GM19043 (cell line): ENCODE measurements around the gene RDH8.

Experiments used
- ATAC-seq: cut with Tn5 transposase; IDR thresholded peaks from one replicate; pipeline ENCODE4 v1.9.1; 2021; ENCODE audit warnings: low read depth; ENCODE audit not compliant: unreplicated experiment

RDH8 gene

GRCh38 chr19:10036601-10037071, 23.4 kb downstream of the RDH8 start:
- ATAC-seq, result no peak

GRCh38 chr19:10037367-10037766, 24.1 kb downstream of the RDH8 start:
- ATAC-seq, result no peak

DNA sequence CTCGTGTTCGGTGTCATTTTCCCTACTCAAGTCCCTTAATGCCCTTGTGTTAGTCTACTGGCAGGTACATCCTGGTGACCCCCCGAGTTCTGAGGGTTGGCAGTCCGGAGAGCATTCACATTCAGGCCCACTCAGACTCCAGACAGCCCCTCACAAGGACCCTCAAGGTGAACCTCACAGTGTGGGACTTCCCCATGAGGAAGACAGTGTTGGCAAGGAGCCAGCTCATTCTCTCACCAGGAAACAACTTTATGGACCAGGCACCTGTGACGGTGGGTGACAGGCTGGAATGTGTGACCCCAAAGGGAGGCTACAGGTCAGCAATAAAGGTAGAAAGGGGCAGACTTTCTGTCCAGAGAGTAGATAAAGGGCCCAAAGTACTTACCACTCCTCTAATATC, 24.5 kb downstream of the RDH8 start:
- ATAC-seq, result no peak

DNA sequence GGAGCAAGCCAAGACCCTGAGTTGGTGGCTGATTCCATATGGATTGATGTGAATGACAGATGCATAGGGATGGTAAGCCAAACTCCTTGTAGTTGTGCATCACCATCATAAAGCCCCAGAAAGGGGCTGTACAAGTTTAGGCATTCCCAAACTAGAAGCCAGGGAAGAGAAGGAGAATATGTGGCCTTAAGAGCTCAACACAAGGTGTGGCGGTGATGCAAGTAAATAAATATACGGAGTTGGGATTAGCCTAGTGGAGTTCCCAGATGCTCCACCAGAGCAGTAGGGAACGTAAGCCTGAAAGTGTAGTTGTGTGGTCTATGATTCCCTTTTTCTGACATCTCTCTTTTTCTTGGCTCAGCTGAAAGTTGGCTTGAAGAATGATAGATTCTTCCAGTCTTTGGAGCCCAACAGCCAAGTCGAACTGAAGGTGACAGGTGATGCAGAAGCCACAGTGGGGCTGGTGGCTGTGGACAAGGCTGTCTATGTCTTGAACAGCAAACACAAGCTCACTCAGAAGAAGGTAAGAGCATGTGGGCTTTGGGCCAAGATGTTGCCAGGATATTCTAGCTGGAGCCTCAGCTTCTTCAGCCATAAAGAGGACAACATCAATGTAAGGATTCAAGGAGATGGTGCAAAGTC, 30.1 kb downstream of the RDH8 start:
- ATAC-seq, result no peak

DNA sequence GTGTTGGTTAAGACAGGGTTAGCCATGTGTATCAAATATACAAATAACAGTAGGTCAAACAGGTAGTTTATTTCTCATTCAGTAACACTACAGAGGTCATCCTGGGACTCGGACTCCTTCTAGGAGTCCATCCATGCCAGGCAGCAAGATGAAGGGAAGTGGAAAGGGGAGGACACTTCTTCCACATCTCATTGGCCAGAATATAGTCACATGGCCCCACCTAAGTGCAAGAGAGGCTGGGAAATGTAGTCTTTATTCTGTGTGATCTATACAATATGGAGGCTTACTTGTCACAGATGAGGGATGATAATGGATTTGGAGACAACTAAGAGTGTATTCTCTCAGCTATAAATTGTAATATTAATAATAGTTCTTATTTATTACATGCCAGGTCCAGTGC, 31.1 kb downstream of the RDH8 start:
- no peak for ATAC-seq

- ATAC-seq, result no peak
Observed at GRCh38 chr19:10045371-10045770, 32.1 kb downstream of the RDH8 start.

DNA sequence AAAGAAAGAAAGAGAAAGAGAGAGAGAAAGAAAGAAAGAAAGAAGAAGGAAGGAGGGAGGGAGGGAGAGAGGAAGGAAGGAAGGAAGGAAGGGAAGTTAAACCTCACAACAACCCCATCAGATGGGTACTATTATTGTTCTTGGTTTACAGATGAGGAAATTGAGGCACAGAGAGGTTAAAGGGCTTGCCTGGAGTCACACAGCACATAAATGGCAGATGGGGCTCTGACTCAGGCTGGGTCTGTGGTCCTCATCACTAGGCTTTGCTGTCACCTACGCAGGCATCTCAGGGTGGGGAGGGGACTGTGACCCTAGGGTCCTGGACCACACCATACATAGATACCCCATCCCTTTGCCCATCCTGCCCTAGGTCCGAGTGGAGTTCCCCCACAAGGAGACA, 36.3 kb downstream of the RDH8 start:
- no peak for ATAC-seq

- no peak for ATAC-seq
Observed at GRCh38 chr19:10052602-10053360, 39.5 kb downstream of the RDH8 start.

DNA sequence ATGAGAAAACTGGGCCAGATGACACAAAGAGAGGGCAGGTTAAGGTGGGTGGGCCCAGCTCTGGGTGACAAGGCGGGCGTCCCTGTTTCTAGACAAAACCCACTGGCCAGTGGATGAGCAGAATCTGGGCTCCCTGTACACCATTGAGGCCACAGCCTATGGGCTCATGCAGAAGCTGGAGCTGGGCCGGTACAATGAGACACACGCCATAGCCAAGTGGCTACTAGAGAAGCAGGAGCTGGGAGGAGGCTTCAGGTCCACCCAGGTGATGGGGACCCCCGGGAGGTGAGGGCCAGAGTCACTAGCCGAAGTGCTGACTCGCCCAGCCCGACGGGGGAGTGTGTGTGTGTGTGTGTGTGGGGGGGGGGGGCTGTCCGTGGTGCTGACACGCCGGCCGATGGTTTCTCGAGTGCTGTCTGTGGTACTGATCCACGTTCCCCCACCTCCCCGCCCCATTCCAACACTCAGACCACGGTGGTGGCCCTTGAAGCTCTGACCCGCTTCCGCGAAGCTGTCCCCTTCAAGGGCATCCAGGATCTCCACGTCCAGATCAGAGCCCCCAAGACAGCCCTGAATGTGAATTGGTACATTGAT, 48.5 kb downstream of the RDH8 start:
- no peak for ATAC-seq

GRCh38 chr19:10068205-10068604, 54.9 kb downstream of the RDH8 start:
- ATAC-seq, result no peak

DNA sequence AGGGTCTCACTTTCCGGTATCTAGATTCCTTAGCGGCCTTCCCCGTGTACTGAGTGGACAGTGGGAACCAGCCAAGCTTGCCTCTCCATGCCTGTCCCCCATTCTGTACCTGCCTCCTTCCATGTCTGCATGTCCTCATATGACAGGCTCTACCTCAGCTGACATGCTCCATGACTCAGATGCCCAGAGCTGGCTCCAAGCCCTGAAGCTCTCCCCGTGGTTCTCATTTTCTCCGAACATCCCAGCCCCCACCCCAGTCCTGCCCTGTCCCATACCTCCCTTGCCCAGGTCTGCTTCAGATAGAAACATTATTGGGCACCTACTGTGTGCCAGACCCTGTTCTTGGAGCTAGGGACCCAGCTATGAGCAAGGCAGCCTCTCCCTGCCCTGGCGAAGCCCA, 55.8 kb downstream of the RDH8 start:
- no peak for ATAC-seq

DNA sequence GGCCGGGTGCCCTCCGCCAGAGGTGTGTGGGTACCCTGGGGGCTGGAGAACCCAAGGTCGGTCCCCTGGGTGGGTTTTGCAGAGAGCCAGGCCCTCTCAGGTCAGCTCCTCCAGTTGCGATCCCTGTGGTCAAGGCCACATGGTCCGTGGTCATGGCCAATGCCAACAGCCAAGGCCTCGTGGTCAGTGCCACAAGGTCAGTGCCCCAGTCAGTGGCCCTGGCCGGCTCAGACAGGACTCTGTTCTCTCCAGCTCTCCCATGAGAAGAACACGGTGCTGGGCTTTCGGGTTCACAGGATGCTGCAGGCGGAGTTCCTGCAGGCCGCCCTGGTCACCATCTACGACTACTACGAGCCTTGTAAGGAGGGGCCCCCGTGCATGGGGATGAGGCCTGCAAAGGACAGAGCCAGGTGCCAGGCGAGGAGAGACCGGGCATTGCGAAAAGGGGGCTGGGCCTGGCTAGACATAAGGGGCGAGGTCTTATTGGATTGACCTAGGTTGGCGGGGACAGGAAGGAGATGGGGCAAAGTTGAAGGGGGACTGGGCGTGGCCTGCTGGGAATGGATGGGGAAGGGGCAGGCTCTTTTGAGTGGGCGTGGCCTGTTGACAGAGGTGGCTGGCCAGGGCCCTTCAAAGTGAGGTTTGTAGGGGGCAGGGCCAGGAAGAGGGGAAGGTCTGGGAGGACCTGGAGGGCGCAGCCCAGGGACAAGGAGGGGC, 57.6 kb downstream of the RDH8 start:
- ATAC-seq, result no peak
